Tibial nerve (tissue), 4 donors: Measurements from ENCODE around the gene URB1.

Experiments used
- EP300 ChIP-seq, 2 donors: sonication (generic); formaldehyde crosslinking; IDR thresholded peaks; one replicate each; pipeline ENCODE4 v1.6.1; 2017; ENCODE audit warnings: antibody characterized with exemption in 2 of 2, mild to moderate bottlenecking in 1 of 2
- TF ChIP-seq, protein P1 (sequence below), 5 experiments: fragments of 200-600 bp in 3 of 5; fragments of 450-650 bp in 2 of 5; sonication (generic) in 3 of 5; IDR thresholded peaks; one replicate each; pipeline ENCODE4 v1.5.1; 2016 to 2019; ENCODE audit warnings: antibody characterized with exemption in 5 of 5, mild to moderate bottlenecking in 3 of 5, moderate library complexity in 2 of 5

DNA sequence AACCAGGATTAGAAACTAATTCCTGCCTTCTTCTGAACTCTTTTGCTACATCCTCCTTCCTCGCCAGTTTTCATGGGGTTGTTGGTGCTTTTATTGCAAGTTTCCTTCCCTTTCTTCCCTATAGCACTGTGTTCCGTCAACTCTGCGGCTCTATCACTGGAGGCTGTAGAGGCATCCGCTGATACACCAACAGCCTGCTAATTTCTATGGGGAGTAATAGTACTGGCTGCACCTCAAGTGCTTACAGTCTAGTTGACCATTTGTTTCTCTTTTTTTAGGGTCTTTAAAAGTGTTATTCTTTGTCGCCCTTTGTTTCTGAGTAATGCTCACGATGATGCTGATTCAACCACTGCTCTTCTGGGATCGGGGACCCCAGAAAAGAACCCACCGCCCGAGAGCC lies 114.7 kb downstream of the URB1 start:
- TF ChIP-seq EP300 (IDR thresholded peaks at IDR 0.05) = no peak
- TF ChIP-seq, protein P1, sequence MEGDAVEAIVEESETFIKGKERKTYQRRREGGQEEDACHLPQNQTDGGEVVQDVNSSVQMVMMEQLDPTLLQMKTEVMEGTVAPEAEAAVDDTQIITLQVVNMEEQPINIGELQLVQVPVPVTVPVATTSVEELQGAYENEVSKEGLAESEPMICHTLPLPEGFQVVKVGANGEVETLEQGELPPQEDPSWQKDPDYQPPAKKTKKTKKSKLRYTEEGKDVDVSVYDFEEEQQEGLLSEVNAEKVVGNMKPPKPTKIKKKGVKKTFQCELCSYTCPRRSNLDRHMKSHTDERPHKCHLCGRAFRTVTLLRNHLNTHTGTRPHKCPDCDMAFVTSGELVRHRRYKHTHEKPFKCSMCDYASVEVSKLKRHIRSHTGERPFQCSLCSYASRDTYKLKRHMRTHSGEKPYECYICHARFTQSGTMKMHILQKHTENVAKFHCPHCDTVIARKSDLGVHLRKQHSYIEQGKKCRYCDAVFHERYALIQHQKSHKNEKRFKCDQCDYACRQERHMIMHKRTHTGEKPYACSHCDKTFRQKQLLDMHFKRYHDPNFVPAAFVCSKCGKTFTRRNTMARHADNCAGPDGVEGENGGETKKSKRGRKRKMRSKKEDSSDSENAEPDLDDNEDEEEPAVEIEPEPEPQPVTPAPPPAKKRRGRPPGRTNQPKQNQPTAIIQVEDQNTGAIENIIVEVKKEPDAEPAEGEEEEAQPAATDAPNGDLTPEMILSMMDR (IDR thresholded peaks at IDR 0.05) = no peak
